Measurements from ENCODE around the gene MALAT1. TPM values are rescaled to one million over a fixed set of nuclear protein-coding genes. Genes with fewer than 3 reads are reported as not detected.
A peak's percentile ranks its signal among the peaks of the same experiment; 100 is the strongest.

Gene MALAT1
- total and polyA plus RNA-seq, 2 of the 8 experiments (the other 6 are each of a cell fraction or from before 2014, with no cell fraction given) = 115 to 984 TPM

GRCh38 chr11:65525546-65526480, 27.0 kb downstream of the MALAT1 start:
- CTCF ChIA-PET (ENCODE audit: partially characterized antibody) = interaction anchor here (0.6 to 2.9 kb wide), 11 partner anchors 10 to 362 kb away, joined by 3 to 12 read pairs (median 5); partner anchors contain the start of genes FAM89B, FIBP and ZNRD2
- H3K9me3 ChIP-seq (ENCODE audit: insufficient read depth in 2 of 2, low read depth in 1 of 2, low read length in 1 of 2) = no peaks in the 10 kb centered on the region

More at GRCh38 chr11:65525546-65526480, 27.0 kb downstream of the MALAT1 start:
- H2BK15ac ChIP-seq (ENCODE audit: low read length) = 0 out of 2 replicates have a peak overlapping the region, but pooled peaks have one; percentile 46
- peak overlapping the region; percentile 54 for H2AK5ac ChIP-seq (ENCODE audit: low read depth, low read length)
- H3K27ac ChIP-seq (ENCODE audit: low read depth, low read length) = no peak overlapping the region
- peaks cover 13% of the 10 kb centered on the region for H3K23me2 ChIP-seq (ENCODE audit: low read depth, low read length)
- no peak overlapping the region for H3K56ac ChIP-seq (replicated peaks; ENCODE audit: insufficient read length, low read depth, low read length)
- peak overlapping the region; percentile 62; the same call in 1 of the 2 replicates for H3K18ac ChIP-seq (ENCODE audit: extremely low read depth, low read length)
- no peaks in the 10 kb centered on the region for H3K79me1 ChIP-seq (ENCODE audit: low read depth, low read length)
- no peak overlapping the region for H3K4ac ChIP-seq (replicated peaks; ENCODE audit: insufficient read length, low read depth, low read length)
- POLR2A ChIA-PET (ENCODE audit: partially characterized antibody) = interaction anchor here (0.8 to 7.7 kb wide), 16 partner anchors 9 to 192 kb away, joined by 3 to 87 read pairs (median 4); partner anchors contain the start of genes DPF2, MALAT1, NEAT1 and TIGD3
- H2BK12ac ChIP-seq (ENCODE audit: low read depth, low read length) = 0 out of 2 replicates have a peak overlapping the region, but pooled peaks have one; percentile 43
- H2BK20ac ChIP-seq (ENCODE audit: low read length) = no peak overlapping the region
- H4K8ac ChIP-seq (ENCODE audit: extremely low read depth, insufficient read depth, low read length) = peak overlapping the region; percentile 73
- peaks cover 0 to 4% (median 0%) of the 10 kb centered on the region in 4 experiments; a peak in 2 of 7 replicates for H3K27me3 ChIP-seq (replicated peaks in 1 of 4; ENCODE audit: control insufficient read depth in 3 of 4, extremely low read depth in 1 of 4, insufficient read depth in 3 of 4, low read length in 3 of 4)
- no peak overlapping the region for H3K23ac ChIP-seq (ENCODE audit: insufficient read length)
- peak overlapping the region; percentile 12 for H4K91ac ChIP-seq (replicated peaks; ENCODE audit: insufficient read length, low read length)
- FAIRE-seq = no peak
- peaks cover 0 to 15% of the 10 kb centered on the region in 2 experiments for H4K20me1 ChIP-seq (replicated peaks in 1 of 2; ENCODE audit: control insufficient read depth in 1 of 2, insufficient read depth in 2 of 2, low read length in 2 of 2)
- H2BK5ac ChIP-seq (ENCODE audit: low read depth, low read length) = peak overlapping the region; percentile 35; the same call in 1 of the 2 replicates
- H2AFZ ChIP-seq (ENCODE audit: low read length) = no peak overlapping the region
- no peak for DNase-seq (ENCODE audit: low read depth in 1 of 2, low spot score in 2 of 2)
- no peak overlapping the region for H2BK120ac ChIP-seq (replicated peaks; ENCODE audit: low read depth, low read length)
- peaks cover 0 to 14% (median 8%) of the 10 kb centered on the region in 4 experiments; a peak in 5 of 7 replicates for H3K4me1 ChIP-seq (replicated peaks in 1 of 4; ENCODE audit: control insufficient read depth in 3 of 4, insufficient read depth in 4 of 4, low read length in 3 of 4)
- H3K4me2 ChIP-seq (ENCODE audit: insufficient read depth in 1 of 2, low read depth in 2 of 2, low read length in 2 of 2) = peak overlapping the region; percentile 85 to 99
- 70% methylated on average over 27 of the region's 31 CpGs; no CpG with 5 or more reads in 1 of the 2 experiments for WGBS, 2 experiments (ENCODE audit: extremely low coverage in 1 of 2, insufficient coverage in 1 of 2, insufficient read length in 1 of 2, insufficient replicate concordance in 2 of 2, low coverage in 1 of 2, low lambda C conversion rate in 2 of 2, missing lambda C conversion rate in 1 of 2)
- H3K36me3 ChIP-seq (ENCODE audit: control insufficient read depth in 2 of 4, insufficient read depth in 4 of 4, low read length in 3 of 4) = peaks cover 0 to 11% (median 4%) of the 10 kb centered on the region in 4 experiments; a peak in 3 of 8 replicates
- no peak overlapping the region for H3K14ac ChIP-seq (ENCODE audit: insufficient read length)
- peak overlapping the region; percentile 60 to 98 (median 82) for H3K4me3 ChIP-seq (ENCODE audit: extremely low read depth in 1 of 4, insufficient read depth in 2 of 4, low read depth in 3 of 4, low read length in 4 of 4)
- peak overlapping the region; percentile 73 to 88 (median 80) for H3K9ac ChIP-seq (replicated peaks in 1 of 4; ENCODE audit: extremely low read depth in 1 of 4, low read depth in 3 of 4, low read length in 3 of 4)
- H4K5ac ChIP-seq (ENCODE audit: insufficient read length, low read depth, low read length) = peak overlapping the region; percentile 26
- H3K79me2 ChIP-seq (ENCODE audit: control insufficient read depth in 1 of 2, insufficient read depth in 2 of 2, low read length in 2 of 2) = peaks cover 0 to 3% of the 10 kb centered on the region in 2 experiments; a peak in 1 of 4 replicates
